NCI-H187 treated with DMSO at 0.1 percent for 48 hours (cell line): ENCODE results near the gene UBAP2L.
"Not testable (repeated sequence)": the region's sequence is repeated elsewhere in the genome, so short reads cannot be mapped to it uniquely, and the experiment has no call there.

Source experiments
- DNase-seq: peaks from one replicate; lab custom pipeline; 2025; lab: John Stamatoyannopoulos, UW

UBAP2L gene

DNA sequence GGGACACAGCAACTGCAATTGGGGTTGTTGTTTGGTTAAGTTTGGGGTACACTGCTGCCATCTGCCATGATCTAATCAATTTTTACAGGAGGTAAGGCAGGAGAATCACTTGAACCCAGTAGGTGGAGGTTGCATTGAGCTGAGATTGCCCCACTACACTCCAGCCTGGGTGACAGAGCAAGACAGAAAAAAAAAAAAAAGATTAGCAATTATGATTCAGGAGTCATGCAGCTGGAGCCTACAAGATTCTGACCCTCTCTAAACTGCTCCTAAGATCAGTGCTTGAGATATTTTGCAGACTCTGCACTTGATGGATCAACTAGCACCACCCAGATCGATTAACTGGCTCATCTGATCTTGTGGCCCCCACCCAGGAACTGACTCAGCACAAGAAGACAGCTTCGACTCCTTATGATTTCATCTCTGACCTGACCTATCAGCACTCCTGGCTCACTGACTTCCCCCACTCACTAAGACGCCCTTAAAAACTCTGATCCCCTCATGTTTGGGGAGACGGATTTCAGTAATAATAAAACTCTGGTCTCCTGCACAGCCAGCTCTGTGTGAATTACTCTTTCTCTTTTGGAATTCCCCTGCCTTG is 87.0 kb downstream of the UBAP2L start:
- DNase-seq, result not testable (repeated sequence)

DNA sequence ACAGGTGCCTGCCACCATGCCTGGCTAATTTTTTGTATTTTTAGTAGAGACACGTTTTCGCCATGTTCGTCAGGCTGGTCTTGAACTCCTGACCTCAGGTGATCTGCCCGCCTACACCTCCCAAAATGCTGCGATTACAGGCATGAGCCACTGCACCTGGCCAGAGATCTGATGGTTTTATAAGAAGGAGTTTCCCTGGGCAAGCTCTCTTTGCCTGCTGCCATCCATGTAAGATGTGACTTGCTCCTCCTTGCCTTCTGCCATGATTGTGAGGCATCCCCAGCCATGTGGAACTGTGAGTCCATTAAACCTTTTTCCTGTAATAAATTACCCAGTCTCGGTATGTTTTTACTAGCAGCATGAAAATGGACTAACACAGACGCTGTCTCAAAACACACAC is 88.4 kb downstream of the UBAP2L start:
- DNase-seq, result not testable (repeated sequence)

DNA sequence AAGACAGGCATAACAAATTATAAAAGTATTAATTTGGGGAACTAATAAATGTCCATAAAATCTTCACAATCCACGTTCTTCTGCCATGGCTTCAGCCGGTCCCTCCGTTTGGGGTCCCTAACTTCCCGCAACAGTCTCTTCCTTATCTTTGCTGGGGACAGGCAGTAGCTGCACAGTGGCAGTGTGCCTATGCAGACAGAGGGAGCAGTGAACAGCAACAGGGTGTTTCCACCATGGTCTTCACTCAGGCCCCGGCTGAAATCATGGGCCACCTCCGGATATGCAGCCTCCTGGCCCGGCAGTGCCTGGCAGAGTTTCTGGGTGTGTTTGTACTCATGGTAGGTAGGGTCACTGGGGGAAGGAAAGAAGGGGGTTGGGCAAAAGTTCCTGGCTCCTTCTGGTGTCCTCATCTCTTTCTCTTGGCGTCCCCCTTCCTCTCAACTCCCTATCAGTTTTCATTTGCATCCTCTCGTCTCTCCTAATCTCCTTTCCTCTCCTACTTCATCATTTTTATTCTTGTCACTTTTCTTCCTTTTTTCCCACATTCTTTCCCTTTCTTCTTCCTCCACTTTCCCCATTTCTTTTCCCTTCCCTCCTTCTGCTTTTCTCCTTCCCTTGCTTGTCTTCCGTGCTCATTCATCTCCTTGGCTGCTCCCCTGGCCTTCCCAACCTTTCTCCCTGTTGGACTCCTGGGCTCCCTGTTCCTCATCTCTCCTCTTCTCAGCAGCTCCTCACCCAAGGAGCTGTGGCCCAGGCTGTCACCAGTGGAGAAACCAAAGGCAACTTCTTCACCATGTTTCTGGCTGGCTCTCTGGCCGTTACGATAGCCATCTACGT is 91.7 kb downstream of the UBAP2L start:
- not testable (repeated sequence) for DNase-seq

DNA sequence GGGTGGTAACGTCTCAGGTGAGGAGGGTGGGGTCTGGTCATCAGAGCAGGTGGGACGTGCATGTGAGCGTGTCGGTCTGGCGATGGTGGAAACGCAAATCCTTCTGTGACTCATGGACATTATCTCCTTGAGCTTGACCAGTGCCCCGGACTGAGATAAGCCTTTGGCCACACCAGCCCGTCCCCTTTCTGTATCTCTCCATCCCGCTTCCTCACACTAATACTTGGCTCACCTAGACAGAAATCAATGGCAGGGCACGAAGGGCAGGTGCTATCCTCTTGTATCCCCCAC is 92.3 kb downstream of the UBAP2L start:
- no peak for DNase-seq

DNA sequence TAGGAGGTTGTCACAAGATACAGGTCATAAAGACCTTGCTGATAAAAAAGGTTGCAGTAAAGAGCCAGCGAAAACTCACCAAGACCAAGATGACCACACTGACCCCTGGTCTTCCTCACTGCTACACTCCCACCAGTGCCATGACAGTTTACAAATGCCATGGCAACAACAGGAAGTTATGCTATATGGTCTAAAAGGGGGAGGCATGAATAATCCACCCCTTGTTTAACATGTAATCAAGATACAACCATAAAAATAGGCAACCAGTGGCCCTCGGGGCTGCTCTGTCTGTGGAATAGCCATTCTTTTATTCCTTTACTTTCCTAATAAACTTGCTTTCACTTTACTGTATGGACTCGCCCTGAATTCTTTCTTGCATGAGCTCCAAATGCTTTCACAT is 93.5 kb downstream of the UBAP2L start:
- DNase-seq, result not testable (repeated sequence)

DNA sequence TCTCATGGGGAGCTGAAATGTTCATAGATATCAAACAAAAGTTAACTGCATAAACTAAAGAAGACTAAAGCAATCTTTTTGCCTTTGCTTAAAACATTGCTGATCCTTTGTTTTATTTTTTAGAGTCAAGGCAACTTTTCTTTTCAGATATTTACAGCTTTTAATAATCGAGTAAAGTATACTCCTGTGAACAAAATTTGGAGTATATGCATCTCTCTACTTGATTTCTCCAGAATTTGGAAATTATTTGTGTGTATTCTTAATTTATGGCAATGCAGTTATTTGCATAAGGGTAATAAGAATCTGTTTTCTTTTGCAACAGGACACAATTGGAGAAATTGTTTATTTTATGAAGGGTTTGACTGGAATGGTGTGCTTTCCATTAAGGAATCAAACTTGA is 95.9 kb downstream of the UBAP2L start:
- DNase-seq, result no peak

DNA sequence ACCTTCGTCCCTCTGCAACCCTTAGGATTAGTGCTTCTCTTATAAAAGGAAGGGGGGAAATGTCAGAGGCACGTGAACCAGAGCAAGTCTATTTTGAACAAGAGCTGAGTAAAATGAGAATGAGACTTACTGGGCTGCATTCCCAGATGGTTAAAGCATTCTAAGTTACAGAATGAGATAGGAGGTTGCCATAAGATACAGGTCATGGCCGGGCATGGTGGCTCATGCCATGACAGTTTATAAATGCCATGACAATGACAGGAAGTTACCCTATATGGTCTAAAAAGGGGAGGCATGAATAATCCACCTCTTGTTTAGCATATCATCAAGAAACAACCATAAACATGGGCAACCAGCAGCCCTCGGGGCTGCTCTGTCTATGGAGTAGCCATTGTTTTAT is 97.6 kb downstream of the UBAP2L start:
- DNase-seq, result no peak
